ENCODE measurements around the gene ZNF445. TPM values are rescaled to one million over a fixed set of nuclear protein-coding genes. Genes with fewer than 3 reads are reported as not detected.

Gene ZNF445
- total and polyA plus RNA-seq, 2 of the 8 experiments (the other 6 are each of a cell fraction or from before 2014, with no cell fraction given): 3.3 to 26.3 TPM

DNA sequence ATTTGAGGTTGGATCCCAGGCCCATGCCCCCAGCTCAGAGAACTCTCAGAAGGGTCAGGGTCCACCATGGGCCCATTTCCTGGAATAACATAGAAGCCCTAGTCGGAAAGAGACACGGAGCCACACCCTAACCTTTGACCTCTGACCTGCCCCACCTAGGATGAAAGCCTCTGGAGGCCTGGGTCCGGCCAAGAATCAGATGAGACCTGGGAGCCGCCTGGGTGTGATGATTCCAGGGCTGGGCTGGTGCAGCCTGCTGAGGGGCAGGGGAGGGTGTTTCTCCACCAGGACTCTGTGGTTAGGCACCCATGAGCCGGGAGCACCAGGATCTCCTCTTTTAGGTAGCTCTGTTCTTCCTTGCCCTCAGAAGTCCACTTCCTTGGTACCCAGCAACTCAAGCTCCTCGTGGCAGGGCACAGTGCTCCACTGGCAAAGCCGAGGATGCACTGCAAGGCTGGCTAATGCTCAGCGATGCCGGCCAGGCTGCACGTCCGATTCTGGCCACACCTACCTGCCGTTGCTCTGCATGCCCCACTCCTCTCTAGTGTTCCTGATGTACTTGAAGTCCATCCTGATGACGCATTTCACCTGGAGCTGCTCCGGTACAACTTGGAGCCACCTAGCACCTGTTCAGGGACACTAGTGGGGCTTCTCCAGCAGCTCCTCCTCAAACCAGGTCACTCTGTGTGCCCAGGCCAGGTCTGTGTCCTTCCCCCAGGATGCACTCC, 57.4 kb downstream of the ZNF445 start (continued):
- TF ChIP-seq, protein P1, sequence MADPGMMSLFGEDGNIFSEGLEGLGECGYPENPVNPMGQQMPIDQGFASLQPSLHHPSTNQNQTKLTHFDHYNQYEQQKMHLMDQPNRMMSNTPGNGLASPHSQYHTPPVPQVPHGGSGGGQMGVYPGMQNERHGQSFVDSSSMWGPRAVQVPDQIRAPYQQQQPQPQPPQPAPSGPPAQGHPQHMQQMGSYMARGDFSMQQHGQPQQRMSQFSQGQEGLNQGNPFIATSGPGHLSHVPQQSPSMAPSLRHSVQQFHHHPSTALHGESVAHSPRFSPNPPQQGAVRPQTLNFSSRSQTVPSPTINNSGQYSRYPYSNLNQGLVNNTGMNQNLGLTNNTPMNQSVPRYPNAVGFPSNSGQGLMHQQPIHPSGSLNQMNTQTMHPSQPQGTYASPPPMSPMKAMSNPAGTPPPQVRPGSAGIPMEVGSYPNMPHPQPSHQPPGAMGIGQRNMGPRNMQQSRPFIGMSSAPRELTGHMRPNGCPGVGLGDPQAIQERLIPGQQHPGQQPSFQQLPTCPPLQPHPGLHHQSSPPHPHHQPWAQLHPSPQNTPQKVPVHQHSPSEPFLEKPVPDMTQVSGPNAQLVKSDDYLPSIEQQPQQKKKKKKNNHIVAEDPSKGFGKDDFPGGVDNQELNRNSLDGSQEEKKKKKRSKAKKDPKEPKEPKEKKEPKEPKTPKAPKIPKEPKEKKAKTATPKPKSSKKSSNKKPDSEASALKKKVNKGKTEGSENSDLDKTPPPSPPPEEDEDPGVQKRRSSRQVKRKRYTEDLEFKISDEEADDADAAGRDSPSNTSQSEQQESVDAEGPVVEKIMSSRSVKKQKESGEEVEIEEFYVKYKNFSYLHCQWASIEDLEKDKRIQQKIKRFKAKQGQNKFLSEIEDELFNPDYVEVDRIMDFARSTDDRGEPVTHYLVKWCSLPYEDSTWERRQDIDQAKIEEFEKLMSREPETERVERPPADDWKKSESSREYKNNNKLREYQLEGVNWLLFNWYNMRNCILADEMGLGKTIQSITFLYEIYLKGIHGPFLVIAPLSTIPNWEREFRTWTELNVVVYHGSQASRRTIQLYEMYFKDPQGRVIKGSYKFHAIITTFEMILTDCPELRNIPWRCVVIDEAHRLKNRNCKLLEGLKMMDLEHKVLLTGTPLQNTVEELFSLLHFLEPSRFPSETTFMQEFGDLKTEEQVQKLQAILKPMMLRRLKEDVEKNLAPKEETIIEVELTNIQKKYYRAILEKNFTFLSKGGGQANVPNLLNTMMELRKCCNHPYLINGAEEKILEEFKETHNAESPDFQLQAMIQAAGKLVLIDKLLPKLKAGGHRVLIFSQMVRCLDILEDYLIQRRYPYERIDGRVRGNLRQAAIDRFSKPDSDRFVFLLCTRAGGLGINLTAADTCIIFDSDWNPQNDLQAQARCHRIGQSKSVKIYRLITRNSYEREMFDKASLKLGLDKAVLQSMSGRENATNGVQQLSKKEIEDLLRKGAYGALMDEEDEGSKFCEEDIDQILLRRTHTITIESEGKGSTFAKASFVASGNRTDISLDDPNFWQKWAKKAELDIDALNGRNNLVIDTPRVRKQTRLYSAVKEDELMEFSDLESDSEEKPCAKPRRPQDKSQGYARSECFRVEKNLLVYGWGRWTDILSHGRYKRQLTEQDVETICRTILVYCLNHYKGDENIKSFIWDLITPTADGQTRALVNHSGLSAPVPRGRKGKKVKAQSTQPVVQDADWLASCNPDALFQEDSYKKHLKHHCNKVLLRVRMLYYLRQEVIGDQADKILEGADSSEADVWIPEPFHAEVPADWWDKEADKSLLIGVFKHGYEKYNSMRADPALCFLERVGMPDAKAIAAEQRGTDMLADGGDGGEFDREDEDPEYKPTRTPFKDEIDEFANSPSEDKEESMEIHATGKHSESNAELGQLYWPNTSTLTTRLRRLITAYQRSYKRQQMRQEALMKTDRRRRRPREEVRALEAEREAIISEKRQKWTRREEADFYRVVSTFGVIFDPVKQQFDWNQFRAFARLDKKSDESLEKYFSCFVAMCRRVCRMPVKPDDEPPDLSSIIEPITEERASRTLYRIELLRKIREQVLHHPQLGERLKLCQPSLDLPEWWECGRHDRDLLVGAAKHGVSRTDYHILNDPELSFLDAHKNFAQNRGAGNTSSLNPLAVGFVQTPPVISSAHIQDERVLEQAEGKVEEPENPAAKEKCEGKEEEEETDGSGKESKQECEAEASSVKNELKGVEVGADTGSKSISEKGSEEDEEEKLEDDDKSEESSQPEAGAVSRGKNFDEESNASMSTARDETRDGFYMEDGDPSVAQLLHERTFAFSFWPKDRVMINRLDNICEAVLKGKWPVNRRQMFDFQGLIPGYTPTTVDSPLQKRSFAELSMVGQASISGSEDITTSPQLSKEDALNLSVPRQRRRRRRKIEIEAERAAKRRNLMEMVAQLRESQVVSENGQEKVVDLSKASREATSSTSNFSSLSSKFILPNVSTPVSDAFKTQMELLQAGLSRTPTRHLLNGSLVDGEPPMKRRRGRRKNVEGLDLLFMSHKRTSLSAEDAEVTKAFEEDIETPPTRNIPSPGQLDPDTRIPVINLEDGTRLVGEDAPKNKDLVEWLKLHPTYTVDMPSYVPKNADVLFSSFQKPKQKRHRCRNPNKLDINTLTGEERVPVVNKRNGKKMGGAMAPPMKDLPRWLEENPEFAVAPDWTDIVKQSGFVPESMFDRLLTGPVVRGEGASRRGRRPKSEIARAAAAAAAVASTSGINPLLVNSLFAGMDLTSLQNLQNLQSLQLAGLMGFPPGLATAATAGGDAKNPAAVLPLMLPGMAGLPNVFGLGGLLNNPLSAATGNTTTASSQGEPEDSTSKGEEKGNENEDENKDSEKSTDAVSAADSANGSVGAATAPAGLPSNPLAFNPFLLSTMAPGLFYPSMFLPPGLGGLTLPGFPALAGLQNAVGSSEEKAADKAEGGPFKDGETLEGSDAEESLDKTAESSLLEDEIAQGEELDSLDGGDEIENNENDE (IDR thresholded peaks at IDR 0.05; ENCODE audit: insufficient replicate concordance, low read length): no peak
